Right atrium auricular region (tissue), 2 donors: Measurements from ENCODE around the gene HAND1. TPM values are rescaled to one million over a fixed set of nuclear protein-coding genes. Genes with fewer than 3 reads are reported as not detected.
A peak's percentile ranks its signal among the peaks of the same experiment; 100 is the strongest.

ENCODE experiments used
- DNase-seq: peaks from one replicate; pipeline ENCODE4 v3.0.0-alpha.2; 2019; ENCODE audit warnings: low spot score
- H3K27ac ChIP-seq, 2 donors: fragments of 200-600 bp; sonication (generic); 1 replicate in 1 of 2; 2 replicates in 1 of 2; pipeline ENCODE4 v1.5.1; 2016 to 2019
- H3K27me3 ChIP-seq, 2 donors: fragments of 200-600 bp; sonication (generic); one replicate each; pipeline versions ENCODE4 v1.5.1 to v1.6.0; 2017 to 2019
- H3K36me3 ChIP-seq: fragments of 200-600 bp; sonication (generic); one replicate; pipeline ENCODE4 v1.5.1; 2016
- H3K4me1 ChIP-seq, 2 donors: fragments of 200-600 bp; sonication (generic); one replicate each; pipeline versions ENCODE4 v1.5.1 to v1.6.0; 2017 to 2019
- H3K4me3 ChIP-seq, 2 donors: fragments of 200-600 bp; sonication (generic); 1 replicate in 1 of 2; 2 replicates in 1 of 2; pipeline ENCODE4 v1.5.1; 2017 to 2019; ENCODE audit warnings: mild to moderate bottlenecking in 1 of 2, moderate library complexity in 1 of 2
- H3K9me3 ChIP-seq, 2 donors: fragments of 200-600 bp; sonication (generic); one replicate each; pipeline ENCODE4 v1.5.1; 2019
- total RNA-seq, 2 donors: library from RNA; depleted of rRNA; stranded (reverse); fragments of >200 nt; gene quantifications; one replicate each; pipeline ENCODE4 v1.1.0, GENCODE V29; 2016
- TF ChIP-seq, protein P1 (sequence below), 2 donors: fragments of 200-600 bp; sonication (generic); IDR thresholded peaks; one replicate each; pipeline ENCODE4 v1.5.1; 2019; ENCODE audit warnings: antibody characterized with exemption in 2 of 2

HAND1 gene
- total RNA-seq, 2 donors from 2014 or later: 4.1 to 13.8 TPM

GRCh38 chr5:154446195-154447088 lies 31.6 kb downstream of the HAND1 start:
- Histone ChIP-seq H3K4me3 (peak overlapping the region; percentile 94 to 97), H3K4me1 (peaks cover 0 to 36% of the 10 kb centered on the region in 2 donors), H3K27ac (peak overlapping the region; percentile 78 to 79), H3K9me3 (no peaks in the 10 kb centered on the region), H3K27me3 (no peaks in the 10 kb centered on the region), H3K36me3 (peaks cover 5% of the 10 kb centered on the region)
- TF ChIP-seq, protein P1, sequence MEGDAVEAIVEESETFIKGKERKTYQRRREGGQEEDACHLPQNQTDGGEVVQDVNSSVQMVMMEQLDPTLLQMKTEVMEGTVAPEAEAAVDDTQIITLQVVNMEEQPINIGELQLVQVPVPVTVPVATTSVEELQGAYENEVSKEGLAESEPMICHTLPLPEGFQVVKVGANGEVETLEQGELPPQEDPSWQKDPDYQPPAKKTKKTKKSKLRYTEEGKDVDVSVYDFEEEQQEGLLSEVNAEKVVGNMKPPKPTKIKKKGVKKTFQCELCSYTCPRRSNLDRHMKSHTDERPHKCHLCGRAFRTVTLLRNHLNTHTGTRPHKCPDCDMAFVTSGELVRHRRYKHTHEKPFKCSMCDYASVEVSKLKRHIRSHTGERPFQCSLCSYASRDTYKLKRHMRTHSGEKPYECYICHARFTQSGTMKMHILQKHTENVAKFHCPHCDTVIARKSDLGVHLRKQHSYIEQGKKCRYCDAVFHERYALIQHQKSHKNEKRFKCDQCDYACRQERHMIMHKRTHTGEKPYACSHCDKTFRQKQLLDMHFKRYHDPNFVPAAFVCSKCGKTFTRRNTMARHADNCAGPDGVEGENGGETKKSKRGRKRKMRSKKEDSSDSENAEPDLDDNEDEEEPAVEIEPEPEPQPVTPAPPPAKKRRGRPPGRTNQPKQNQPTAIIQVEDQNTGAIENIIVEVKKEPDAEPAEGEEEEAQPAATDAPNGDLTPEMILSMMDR (IDR thresholded peaks at IDR 0.05): no peak
- peak; percentile 68 for DNase-seq

DNA sequence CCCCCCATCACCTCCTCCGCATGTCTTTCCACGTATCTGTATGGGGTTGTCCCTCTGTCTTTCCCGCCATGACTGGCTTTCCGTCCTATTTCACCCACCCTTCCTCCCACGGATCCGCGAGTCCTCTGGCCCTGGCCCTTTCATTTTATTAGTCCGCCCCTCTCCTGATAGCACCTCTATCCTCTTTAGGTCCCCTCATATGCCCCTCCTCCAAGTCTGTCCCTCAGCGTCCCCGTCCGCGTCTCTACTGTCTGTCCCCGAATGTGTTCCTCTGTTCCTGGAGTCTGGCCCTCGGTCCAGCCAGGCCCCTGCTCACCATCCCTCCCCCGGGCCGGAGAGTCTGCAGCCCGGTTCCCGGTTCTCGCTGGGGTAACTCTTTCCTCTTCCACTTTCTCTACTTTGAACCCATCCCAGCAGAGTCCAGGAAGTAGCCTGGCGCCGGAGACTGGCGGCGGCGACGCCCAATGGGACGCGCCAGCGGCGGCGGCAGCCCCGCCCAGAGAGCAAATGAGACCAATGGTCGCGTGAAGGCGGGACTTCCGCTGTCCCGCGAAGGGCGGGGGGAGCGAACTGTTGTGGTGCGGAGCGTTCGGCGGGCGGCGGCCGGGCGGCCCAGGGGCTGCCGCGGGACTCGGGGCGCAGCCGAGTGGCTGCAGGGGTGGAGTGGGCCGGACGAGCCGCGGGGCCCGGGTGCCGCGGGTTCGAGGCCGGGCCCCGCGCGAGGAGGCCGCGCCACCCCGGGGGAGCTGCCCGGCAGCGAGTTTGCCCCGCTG lies 32.4 kb downstream of the HAND1 start, which contains the start of gene SAP30L:
SAP30L (plus strand) TSS at position 576 of the 773 bp plus-strand sequence. CDS start 608 bp downstream, outside the sequence.
- DNase-seq: peak; percentile 94
- Histone ChIP-seq H3K9me3 (no peaks in the 10 kb centered on the region), H3K4me3 (peak within 1 kb of the TSS; percentile 94 to 97), H3K27me3 (no peaks in the 10 kb centered on the region), H3K36me3 (no peaks in the 10 kb centered on the region), H3K27ac (peak within 1 kb of the TSS; percentile 78 to 79), H3K4me1 (peaks cover 0 to 36% of the 10 kb centered on the region in 2 donors)
- TF ChIP-seq, protein P1 (IDR thresholded peaks at IDR 0.05): no peak

GRCh38 chr5:154444556-154445421 lies 33.2 kb downstream of the HAND1 start:
- no peaks in the 10 kb centered on the region for H3K36me3 ChIP-seq
- TF ChIP-seq, protein P1 (IDR thresholded peaks at IDR 0.05): no peak
- no peaks in the 10 kb centered on the region for H3K27me3 ChIP-seq
- H3K9me3 ChIP-seq: no peaks in the 10 kb centered on the region
- peak overlapping the region; percentile 94 to 97 for H3K4me3 ChIP-seq
- H3K4me1 ChIP-seq: peaks cover 0 to 36% of the 10 kb centered on the region in 2 donors
- DNase-seq: no peak
- H3K27ac ChIP-seq: peak overlapping the region; percentile 78 to 79

DNA sequence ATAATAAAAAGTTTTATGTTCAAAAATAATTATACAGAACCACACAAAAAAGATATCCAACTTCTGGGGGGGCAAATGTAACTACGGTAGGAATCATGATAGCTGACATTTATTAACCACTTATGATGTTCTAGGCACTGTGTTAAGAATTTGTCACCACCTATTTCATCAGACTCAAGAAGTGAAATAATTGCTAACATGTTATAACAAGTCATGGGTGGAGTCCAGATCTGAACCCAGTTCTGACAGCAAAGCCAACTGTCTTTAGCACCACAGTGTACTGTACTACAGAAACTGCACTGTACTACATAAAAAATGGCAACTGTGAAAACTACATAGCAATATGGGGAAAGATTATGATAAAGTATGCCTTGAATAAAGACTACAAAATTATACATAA lies 35.2 kb downstream of the HAND1 start:
- peaks cover 0 to 19% of the 10 kb centered on the region in 2 donors for H3K4me1 ChIP-seq
- H3K9me3 ChIP-seq: no peaks in the 10 kb centered on the region
- no peak overlapping the region for H3K27ac ChIP-seq
- H3K4me3 ChIP-seq: no peak overlapping the region
- no peaks in the 10 kb centered on the region for H3K27me3 ChIP-seq
- TF ChIP-seq, protein P1 (IDR thresholded peaks at IDR 0.05): no peak
- H3K36me3 ChIP-seq: no peaks in the 10 kb centered on the region
- no peak for DNase-seq

GRCh38 chr5:154440540-154440939 lies 37.5 kb downstream of the HAND1 start:
- DNase-seq: no peak
- peaks cover 0 to 9% of the 10 kb centered on the region in 2 donors for H3K4me1 ChIP-seq
- peaks cover 5% of the 10 kb centered on the region for H3K36me3 ChIP-seq
- H3K4me3 ChIP-seq: no peak overlapping the region
- H3K27ac ChIP-seq: no peak overlapping the region
- no peaks in the 10 kb centered on the region for H3K27me3 ChIP-seq
- TF ChIP-seq, protein P1 (IDR thresholded peaks at IDR 0.05): no peak
- no peaks in the 10 kb centered on the region for H3K9me3 ChIP-seq
